GM12872 (cell line): Measurements from ENCODE around the gene ABO.

Experiments
- CTCF ChIP-seq: IDR thresholded peaks from 3 replicates; pipeline ENCODE4 v1.5.1; 2011; ENCODE audit warnings: low read depth, mild to moderate bottlenecking, low read length, moderate library complexity; ENCODE audit not compliant: insufficient read depth

ABO gene

GRCh38 chr9:133256136-133256461 lies 18.9 kb downstream of the ABO start:
- TF ChIP-seq CTCF: no peak

GRCh38 chr9:133255371-133256135 lies 19.4 kb downstream of the ABO start:
- TF ChIP-seq CTCF: no peak

DNA sequence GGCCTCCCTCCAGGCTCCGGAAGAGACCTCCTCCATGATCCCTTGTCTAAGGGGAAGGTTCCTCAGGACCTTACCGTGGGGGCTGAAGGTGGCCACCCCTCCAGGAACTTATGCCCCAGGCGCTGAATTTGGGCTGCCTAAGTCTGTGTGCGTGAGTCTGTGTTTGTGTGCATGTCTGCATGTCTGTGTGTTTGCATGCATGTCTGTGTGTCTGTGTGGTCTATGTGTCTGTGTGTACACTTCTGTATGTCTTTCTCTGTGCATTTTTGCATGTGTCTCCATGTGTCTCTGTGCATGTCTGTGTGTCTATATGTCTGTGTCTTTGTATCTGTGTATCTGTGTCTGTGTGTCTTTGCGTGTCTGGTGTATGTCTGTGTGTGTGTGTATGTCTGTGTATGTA lies 20.5 kb downstream of the ABO start:
- TF ChIP-seq CTCF: no peak

GRCh38 chr9:133253268-133253667 lies 21.7 kb downstream of the ABO start:
- no peak for TF ChIP-seq CTCF

GRCh38 chr9:133252301-133253020 lies 22.5 kb downstream of the ABO start:
- no peak for TF ChIP-seq CTCF

DNA sequence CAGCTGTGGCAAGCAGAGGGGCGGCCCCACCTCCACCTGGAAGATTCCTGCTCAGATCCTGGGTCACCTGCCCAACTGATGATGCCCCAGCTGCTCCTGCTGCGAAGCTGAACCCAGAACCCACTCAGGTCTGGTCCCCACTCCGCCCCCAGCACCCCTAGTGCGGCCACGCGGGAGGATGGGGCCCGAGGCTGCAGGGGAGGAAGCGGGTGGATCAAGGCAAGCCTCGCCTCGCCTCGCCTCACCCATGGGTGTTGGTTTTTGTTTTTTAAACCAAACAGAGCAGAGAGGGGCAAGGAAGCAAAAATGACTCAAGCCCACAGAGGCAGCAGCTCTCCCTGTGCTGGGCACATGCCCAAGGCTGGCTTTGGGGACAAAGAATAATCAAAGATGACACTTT lies 23.2 kb downstream of the ABO start:
- TF ChIP-seq CTCF: no peak

- TF ChIP-seq CTCF: no peak
These were observed 24.2 kb downstream of the ABO start for GRCh38 chr9:133250741-133251170.
